ENCODE measurements around the gene BDP1. TPM values are rescaled to one million over a fixed set of nuclear protein-coding genes. Genes with fewer than 3 reads are reported as not detected.
"Not testable (repeated sequence)": the region's sequence is repeated elsewhere in the genome, so short reads cannot be mapped to it uniquely, and the experiment has no call there.

The BDP1 gene
- total RNA-seq: 26.8 TPM
- long read RNA-seq, partial matches to known transcripts: 30 of 43 reads
- long read RNA-seq, other reads (novel, unspliced or antisense): 13 of 43 reads

GRCh38 chr5:71455427-71456361 lies at the start of gene BDP1:
BDP1 (plus strand) TSS chr5:71455651; CDS start chr5:71455878, 227 bp downstream.
- Histone ChIP-seq H3K4me1 (peaks cover 17% of the 10 kb centered on the region), H3K9me3 (no peaks in the 10 kb centered on the region), H3K27me3 (ENCODE audit: low read depth) (peaks cover under 1% of the 10 kb centered on the region), H3K36me3 (peaks cover 23% of the 10 kb centered on the region), H3K4me3 (peak within 1 kb of the TSS; percentile 89), H3K27ac (peak within 1 kb of the TSS; percentile 91)
- TF ChIP-seq, protein P1, sequence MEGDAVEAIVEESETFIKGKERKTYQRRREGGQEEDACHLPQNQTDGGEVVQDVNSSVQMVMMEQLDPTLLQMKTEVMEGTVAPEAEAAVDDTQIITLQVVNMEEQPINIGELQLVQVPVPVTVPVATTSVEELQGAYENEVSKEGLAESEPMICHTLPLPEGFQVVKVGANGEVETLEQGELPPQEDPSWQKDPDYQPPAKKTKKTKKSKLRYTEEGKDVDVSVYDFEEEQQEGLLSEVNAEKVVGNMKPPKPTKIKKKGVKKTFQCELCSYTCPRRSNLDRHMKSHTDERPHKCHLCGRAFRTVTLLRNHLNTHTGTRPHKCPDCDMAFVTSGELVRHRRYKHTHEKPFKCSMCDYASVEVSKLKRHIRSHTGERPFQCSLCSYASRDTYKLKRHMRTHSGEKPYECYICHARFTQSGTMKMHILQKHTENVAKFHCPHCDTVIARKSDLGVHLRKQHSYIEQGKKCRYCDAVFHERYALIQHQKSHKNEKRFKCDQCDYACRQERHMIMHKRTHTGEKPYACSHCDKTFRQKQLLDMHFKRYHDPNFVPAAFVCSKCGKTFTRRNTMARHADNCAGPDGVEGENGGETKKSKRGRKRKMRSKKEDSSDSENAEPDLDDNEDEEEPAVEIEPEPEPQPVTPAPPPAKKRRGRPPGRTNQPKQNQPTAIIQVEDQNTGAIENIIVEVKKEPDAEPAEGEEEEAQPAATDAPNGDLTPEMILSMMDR (IDR thresholded peaks at IDR 0.05): peak; percentile 34
- intact Hi-C loops (cut with DNase I): no loop called here
- ATAC-seq: peak; percentile 98
- peak; percentile 97 for DNase-seq

- H3K4me3 ChIP-seq; DNase-seq; H3K9me3 ChIP-seq; ATAC-seq; H3K36me3 ChIP-seq; intact Hi-C loops (cut with DNase I); H3K4me1 ChIP-seq; H3K27me3 ChIP-seq (ENCODE audit: low read depth); H3K27ac ChIP-seq: not testable (repeated sequence)
Observed at GRCh38 chr5:71410088-71410487, 45.4 kb upstream of the BDP1 start.

DNA sequence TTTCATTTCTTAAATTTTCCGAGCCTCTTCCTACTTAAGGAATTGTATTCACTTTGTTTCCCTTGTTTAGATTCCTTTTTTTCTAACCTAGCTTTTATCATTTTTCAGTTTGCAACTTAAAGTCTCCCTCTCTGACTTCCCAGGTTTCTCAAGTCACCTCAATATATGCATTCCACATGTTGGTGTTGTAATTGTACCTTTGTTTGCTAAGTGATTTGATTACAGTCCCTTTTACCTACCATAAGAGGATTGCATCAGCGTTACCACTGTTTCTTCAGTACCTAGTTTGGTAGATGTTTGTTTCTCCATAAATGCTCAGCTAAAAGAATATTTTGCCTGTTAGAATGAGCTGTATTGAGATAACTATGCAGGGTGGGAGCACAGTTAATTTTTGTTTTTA lies 39.8 kb upstream of the BDP1 start:
- intact Hi-C loops (cut with DNase I); H3K27me3 ChIP-seq (ENCODE audit: low read depth); DNase-seq; H3K4me3 ChIP-seq; ATAC-seq; H3K9me3 ChIP-seq; H3K4me1 ChIP-seq; H3K27ac ChIP-seq; H3K36me3 ChIP-seq: not testable (repeated sequence)

DNA sequence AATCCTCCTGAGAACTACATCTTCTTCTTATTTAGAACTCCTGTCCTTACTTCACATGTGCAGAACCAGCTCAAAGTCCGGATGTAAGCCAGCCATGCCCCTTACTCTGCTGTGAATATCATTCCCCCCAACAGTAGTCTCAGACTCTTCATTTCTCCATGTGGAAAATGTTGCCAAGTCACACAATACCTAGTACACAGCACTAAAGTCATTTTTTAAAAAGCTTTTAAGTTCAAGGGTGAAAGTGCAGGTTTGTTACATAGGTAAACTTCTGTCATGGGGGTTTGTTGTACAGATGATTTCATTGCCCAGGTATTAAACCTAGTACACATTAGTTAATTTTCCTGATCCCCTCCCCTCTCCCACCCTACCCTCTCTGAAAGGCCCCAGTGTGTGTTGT lies 37.4 kb upstream of the BDP1 start:
- H3K36me3 ChIP-seq; DNase-seq; ATAC-seq; H3K27me3 ChIP-seq (ENCODE audit: low read depth); H3K27ac ChIP-seq; H3K4me1 ChIP-seq; H3K4me3 ChIP-seq; H3K9me3 ChIP-seq; intact Hi-C loops (cut with DNase I): not testable (repeated sequence)

- H3K27ac ChIP-seq; H3K4me1 ChIP-seq; H3K27me3 ChIP-seq (ENCODE audit: low read depth); ATAC-seq; H3K36me3 ChIP-seq; DNase-seq; intact Hi-C loops (cut with DNase I); H3K9me3 ChIP-seq; H3K4me3 ChIP-seq: not testable (repeated sequence)
Observed at GRCh38 chr5:71421278-71421677, 34.2 kb upstream of the BDP1 start.

GRCh38 chr5:71423896-71424295 lies 31.6 kb upstream of the BDP1 start:
- H3K27me3 ChIP-seq (ENCODE audit: low read depth); H3K36me3 ChIP-seq; H3K4me3 ChIP-seq; H3K4me1 ChIP-seq; DNase-seq; H3K9me3 ChIP-seq; ATAC-seq; H3K27ac ChIP-seq; intact Hi-C loops (cut with DNase I): not testable (repeated sequence)

DNA sequence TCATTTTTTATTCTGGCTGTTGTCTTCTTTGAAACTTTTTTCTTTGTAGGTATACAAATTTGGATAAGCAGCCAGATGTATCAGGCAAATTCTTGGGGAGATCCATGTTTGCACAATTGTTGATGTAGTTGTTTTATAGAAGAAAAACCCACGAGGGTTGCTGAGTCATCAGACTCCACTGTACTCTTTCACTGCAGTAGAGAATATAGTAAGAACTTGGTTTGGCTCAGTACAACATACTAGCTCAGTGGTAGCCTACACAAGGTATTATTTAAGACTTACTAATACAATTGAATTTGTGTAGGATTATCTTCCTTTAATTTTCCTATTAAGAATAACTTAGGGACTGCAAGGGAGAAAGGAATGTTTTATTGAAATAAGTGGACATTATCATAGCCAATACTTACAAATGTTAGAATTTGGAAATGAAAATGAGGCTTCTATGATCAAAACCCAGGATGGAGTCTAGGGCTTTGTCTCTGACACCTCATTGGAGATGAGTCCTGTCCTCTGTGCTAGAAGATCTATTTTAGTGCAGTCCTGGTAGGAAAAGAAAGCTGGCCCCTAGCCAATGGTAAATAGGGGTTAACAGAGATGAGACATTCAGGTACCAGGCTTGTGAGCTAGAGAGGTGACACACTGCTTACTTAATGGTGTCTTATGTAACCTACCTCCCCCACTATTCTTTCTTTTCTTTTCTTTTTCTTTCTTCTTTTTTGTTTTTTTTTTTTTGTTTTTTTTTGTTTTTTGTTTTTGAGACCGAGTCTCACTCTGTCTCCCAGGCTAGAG lies 28.6 kb upstream of the BDP1 start:
- DNase-seq; H3K4me1 ChIP-seq; ATAC-seq; H3K27ac ChIP-seq; H3K36me3 ChIP-seq; H3K27me3 ChIP-seq (ENCODE audit: low read depth); H3K9me3 ChIP-seq; intact Hi-C loops (cut with DNase I); H3K4me3 ChIP-seq: not testable (repeated sequence)

DNA sequence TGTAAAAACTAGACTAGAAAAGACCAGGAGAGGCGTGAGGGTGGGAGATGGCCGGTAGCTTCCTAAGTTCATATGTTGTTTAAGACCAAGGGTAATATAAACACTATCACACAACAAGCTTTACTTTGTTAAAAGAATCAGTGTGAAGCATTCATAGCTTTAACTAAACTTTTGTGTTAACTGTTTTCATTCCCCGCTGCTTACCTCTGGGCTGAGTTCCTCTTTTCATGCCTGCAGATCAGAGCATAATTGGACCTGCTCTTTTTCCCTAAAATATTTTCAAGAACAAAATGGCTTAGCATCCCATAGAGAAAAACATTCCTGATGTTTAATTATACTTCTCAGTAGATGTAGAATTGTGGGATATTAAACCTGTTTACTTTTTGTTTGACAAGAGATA lies 23.0 kb upstream of the BDP1 start:
- DNase-seq; H3K36me3 ChIP-seq; H3K27me3 ChIP-seq (ENCODE audit: low read depth); ATAC-seq; intact Hi-C loops (cut with DNase I); H3K9me3 ChIP-seq; H3K27ac ChIP-seq; H3K4me3 ChIP-seq; H3K4me1 ChIP-seq: not testable (repeated sequence)

- H3K36me3 ChIP-seq; H3K4me3 ChIP-seq; DNase-seq; intact Hi-C loops (cut with DNase I); H3K4me1 ChIP-seq; H3K27ac ChIP-seq; H3K27me3 ChIP-seq (ENCODE audit: low read depth); ATAC-seq; H3K9me3 ChIP-seq: not testable (repeated sequence)
Observed at GRCh38 chr5:71434825-71435224, 20.6 kb upstream of the BDP1 start.

DNA sequence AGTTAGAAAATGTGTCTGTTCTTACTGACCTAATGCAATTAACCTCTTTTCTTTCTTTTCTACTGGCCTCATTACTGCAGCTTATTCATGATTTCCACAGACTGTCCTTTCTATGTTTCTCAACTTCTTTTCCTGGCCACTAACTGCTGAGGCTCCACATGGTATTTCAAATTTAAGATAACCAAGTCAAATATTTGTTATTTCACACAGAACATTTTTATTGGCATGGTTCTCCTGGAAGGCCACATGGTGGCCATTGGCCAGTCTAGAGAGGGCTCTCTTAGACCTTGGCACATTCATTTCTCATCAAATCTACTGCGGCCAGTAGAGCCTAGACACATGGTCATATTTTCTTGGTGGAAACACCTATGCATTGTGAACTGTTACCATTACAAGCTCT lies 13.9 kb upstream of the BDP1 start:
- ATAC-seq; H3K4me3 ChIP-seq; H3K4me1 ChIP-seq; H3K27ac ChIP-seq; DNase-seq; H3K27me3 ChIP-seq (ENCODE audit: low read depth); H3K9me3 ChIP-seq; intact Hi-C loops (cut with DNase I); H3K36me3 ChIP-seq: not testable (repeated sequence)

GRCh38 chr5:71443891-71444290 lies 11.6 kb upstream of the BDP1 start:
- DNase-seq, ATAC-seq, H3K9me3 ChIP-seq: not testable (repeated sequence)

GRCh38 chr5:71445015-71445414 lies 10.4 kb upstream of the BDP1 start:
- H3K4me1 ChIP-seq; ATAC-seq; H3K27me3 ChIP-seq (ENCODE audit: low read depth); H3K4me3 ChIP-seq; intact Hi-C loops (cut with DNase I); H3K27ac ChIP-seq; DNase-seq; H3K36me3 ChIP-seq; H3K9me3 ChIP-seq: not testable (repeated sequence)

More at GRCh38 chr5:71443891-71444290, 11.6 kb upstream of the BDP1 start:
- intact Hi-C loops (cut with DNase I); H3K36me3 ChIP-seq; H3K4me1 ChIP-seq; H3K27ac ChIP-seq; H3K4me3 ChIP-seq; H3K27me3 ChIP-seq (ENCODE audit: low read depth): not testable (repeated sequence)
